Stimulated activated CD8-positive, alpha-beta memory T cell treated with anti-CD3 and anti-CD28 coated beads, Interleukin-7, amount 100 ng/mL, for 48 hours (primary cell): ENCODE measurements around the gene NAT10.

Experiments
- DNase-seq, 2 donors: peaks; one replicate each; pipeline ENCODE4 v3.0.0-alpha.2; 2020; ENCODE audit warnings: low read depth in 1 of 2; ENCODE audit errors: extremely low read depth in 1 of 2

Gene NAT10

DNA sequence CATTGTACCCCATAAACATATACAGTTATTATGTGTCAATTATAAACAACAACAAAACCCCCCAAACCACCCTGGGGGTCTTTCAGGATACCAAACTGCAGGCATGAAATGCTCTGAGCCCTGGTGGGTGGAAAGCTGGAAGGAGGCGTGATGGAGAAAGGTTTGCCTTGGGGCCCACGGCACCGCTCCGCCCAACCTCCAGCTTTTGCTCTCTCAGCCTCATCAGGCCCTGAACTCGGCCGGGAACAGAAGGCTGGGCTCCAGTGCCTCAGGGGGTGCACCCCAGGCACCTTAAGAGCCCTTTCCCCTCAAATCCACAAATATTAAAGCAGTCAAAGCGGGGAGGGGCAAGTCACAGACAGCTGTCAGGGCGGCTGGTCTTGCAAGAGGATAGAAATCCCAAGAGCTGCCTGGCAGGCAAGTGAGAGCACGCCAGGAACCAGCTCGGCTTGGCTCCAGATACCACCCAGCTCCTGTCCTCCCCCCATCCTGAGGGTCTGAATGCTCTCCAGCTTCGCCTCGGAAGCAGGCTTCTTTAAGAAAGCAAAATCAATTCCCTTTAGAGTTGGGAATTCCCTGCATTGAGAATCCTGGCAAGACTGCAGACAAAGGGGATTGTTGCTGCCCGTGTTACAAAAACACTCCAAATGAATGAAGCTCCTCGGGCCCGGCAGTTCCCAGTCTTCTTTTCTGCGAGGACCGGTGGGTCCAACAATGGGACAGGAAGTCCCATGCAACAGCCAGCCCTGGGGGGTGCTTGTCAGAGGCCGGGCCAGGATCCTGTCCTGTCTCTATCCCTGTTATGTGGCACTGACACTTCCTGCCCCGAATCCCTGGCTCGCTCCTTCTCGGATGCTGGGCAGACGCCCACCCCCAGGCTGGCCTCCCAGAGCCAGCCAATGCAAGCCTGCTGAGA, 80.8 kb downstream of the NAT10 start:
- no peak for DNase-seq

DNA sequence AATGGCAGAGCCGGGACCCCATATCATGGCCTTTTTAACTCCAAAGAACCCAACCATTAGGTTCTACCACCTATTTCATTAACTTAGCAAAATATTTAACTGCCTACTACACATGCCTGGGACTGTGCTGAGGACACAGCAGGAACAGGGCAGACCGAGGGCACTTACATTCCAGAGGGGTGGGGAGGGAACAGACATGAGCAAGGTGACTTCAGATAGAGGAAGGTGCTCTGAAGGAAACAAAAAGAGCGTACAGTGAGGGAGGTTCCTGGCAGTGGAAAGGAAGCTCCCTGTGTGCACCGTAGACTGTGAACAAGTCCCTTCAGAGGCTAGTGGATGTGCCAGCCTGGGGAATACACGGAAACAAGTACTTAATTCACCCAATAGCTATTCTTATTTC, 82.8 kb downstream of the NAT10 start:
- no peak for DNase-seq

DNA sequence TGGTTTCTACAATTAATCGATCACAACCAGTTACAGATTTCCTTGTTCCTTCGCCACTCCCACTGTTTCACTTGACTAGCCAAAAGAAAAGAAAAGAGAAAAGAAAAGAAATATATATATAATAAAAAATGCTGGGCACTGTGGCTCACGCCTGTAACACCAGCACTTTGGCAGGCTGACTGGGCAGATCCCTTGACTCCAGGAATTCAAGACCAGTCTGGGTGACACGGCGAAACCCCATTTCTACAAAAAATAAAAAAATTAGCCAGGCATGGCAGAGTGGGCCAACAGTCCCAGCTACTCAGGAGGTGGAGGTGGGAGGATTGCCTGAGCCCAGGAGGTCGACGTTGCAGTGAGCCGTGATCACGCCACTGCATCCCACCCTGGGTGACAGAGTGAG, 83.8 kb downstream of the NAT10 start:
- no peak for DNase-seq

DNA sequence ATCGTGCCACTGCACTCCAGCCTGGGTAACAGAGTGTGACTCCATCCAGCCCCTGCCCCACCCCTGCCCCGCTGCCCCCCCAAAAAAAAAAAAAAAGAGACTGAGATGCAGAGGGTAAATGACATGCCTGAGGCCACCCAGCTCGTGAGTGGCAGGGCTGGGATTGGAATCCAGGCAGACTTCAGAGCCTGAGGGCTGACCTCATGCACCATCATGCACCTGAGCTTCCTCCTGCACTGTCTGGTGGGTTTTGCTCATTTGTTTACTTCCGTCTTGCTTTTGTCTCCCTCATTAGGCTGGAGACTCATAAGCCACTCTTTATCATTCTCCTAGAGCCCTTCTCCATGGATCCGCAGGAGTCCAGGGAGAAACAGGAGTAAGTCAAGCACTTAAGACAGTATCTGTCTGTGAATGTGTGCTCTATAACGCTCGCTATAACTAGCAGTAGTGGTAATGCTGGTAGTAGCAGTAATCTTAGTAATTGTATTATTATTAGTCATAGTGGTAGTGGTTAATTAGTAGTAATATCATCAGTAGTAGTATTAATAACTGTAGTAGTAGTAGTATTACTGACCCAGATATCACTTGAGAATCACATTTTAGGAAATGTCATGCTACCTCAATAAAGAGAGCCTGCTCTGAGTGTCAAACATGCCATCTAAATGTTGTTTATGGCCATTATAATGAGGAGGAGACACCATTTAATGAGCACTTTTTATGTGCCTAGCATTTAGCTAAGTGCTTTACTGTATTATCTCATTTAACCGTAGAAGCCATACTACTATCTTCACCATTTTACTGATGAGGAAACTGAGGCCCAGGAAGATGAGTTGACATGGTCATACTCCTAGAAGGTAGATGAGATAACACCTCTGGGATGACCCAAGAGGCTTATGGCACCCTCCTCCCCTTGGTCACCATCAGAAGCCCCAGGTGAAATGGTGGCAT, 85.0 kb downstream of the NAT10 start:
- DNase-seq = no peak

DNA sequence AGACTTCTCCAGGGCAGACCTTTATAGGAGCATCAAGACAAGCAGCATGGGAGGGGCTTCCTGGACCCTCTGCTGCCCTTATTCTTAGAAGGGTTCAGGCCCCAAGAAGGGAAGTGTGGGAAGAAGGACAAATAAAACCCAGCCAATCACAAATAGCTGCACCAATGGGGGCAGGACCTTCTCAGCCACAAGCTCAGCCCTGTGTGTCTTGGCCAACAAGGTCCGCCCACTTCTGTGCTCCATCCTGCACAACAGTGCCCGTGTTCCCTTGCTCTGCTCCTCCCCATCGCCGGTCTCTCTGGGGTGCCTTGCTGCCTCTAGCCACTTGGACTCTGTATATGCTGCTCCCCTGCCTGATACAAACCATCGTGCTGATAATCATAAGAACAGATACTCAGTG, 86.1 kb downstream of the NAT10 start:
- DNase-seq = no peak

DNA sequence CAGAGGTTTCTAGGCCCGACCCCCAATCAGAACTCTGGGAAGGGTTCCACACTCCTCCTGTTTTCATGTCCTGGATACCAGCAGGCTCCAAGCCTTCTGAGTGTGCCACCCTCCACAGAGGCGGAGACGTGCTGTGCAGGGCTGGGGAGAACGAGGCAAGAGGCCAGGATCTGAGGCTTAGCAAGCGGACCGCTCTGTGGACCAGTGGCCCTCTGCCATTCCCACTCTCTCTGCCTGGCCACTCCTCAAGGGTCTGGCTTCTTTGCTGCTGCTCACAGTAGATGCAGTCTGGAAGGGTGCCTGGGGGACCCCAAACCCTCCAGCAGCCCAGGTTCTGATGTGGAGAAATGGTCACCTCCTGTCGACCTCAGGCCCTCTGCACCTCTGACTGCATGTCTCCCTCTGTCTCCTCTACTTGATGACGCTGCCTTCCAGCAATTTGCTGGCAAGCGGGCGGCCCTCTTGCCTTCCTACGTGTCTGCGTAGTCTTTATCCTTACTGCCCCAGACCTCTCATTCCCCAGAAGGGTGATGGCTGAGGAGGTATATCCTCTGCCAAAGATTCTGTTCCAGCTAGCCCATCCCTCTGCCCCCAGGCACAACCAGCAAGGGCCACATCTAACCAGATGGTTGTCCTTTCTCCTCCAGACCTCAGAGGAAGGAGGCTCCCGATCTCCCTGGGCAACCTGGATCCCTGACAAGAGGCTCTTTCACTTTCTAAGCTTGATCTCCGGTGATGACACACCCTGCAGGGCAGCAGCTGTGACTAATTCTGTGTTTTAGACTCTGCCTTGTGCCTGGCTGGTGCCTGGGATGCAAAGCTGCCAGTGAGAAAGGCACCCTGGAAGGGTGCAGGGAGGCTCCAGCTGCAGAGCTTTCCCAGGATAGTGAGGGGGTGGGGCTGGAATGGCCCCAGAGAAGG, 87.3 kb downstream of the NAT10 start:
- no peak for DNase-seq

DNA sequence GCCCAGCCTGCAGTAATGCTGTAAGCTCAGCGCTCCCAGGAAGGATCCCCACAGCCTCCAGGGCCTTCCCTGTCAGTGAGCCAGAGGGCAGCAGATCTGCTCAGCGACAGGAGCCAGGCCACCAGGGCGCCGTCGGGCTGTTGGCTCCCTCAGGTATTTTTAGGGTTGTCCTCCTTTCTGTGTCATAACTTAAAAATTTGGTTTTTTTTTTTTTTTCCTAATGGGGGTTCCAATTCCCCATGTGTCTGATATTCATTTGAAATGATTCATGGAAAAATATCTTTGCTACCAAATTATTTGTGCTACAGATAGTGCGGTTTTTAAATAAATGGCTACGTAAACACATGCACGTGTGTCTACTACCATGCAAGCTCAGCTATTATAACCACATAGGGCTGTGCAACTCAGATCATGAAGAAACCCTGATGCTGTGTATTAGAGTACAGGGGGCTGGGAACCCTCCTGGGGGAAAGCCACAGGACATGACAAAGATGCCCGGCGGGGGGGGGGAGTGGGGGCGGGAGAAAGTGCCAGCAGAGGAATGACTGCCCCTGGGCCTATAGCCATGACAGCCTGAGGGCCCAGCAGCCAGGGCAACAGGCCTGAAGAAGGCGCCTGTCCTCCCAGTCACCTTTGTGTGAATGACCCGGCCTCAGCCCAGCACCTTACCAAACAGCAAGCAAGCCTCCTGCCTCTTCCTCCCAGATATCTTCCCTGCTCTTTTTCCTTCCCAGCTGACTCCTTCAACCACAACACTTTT, 89.3 kb downstream of the NAT10 start:
- no peak for DNase-seq
